ENCODE data around the gene C14orf93.

- TF ChIP-seq, protein P1, sequence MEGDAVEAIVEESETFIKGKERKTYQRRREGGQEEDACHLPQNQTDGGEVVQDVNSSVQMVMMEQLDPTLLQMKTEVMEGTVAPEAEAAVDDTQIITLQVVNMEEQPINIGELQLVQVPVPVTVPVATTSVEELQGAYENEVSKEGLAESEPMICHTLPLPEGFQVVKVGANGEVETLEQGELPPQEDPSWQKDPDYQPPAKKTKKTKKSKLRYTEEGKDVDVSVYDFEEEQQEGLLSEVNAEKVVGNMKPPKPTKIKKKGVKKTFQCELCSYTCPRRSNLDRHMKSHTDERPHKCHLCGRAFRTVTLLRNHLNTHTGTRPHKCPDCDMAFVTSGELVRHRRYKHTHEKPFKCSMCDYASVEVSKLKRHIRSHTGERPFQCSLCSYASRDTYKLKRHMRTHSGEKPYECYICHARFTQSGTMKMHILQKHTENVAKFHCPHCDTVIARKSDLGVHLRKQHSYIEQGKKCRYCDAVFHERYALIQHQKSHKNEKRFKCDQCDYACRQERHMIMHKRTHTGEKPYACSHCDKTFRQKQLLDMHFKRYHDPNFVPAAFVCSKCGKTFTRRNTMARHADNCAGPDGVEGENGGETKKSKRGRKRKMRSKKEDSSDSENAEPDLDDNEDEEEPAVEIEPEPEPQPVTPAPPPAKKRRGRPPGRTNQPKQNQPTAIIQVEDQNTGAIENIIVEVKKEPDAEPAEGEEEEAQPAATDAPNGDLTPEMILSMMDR (IDR thresholded peaks at IDR 0.05) = no peak
- no peak for TF ChIP-seq EZH2 (IDR thresholded peaks at IDR 0.05; ENCODE audit: borderline replicate concordance, insufficient read depth, low read depth, low read length, poor library complexity, severe bottlenecking)
Measured at GRCh38 chr14:22966783-22967269, 43.1 kb downstream of the C14orf93 start.
